ENCODE data around the gene ITGB7.

- TF ChIP-seq POLR2A (IDR thresholded peaks at IDR 0.05) = no peak
- TF ChIP-seq CTCF (IDR thresholded peaks at IDR 0.05) = no peak
These were observed 45.4 kb upstream of the ITGB7 start for GRCh38 chr12:53252349-53252916.
